Endothelial cell of umbilical vein (primary cell): ENCODE measurements around the gene GHRH. TPM values are rescaled to one million over a fixed set of nuclear protein-coding genes. Genes with fewer than 3 reads are reported as not detected.

ENCODE experiments used
- BruUV-seq: library from RNA; stranded (reverse); fragments of 400-500 nt; replicated peaks from 2 replicates; lab custom pipeline; 2021; lab: Mats Ljungman, UMichigan
- CTCF ChIA-PET: fragments of 300-600, 350-600 bp; sonication (Branson Sonifier 250); formaldehyde crosslinking; loops from one replicate; lab custom pipeline; 2021; ENCODE audit warnings: antibody characterized with exemption, inconsistent platforms; lab: Charles Lee
- POLR2A ChIA-PET: fragments of 300-600, 350-600 bp; sonication (Branson Sonifier 250); formaldehyde crosslinking; loops from one replicate; lab custom pipeline; 2021; ENCODE audit warnings: antibody characterized with exemption, inconsistent platforms; lab: Charles Lee
- DNase-seq: peaks from one replicate; pipeline ENCODE4 v3.0.0-alpha.2; 2011; ENCODE audit warnings: low read depth, low spot score
- FAIRE-seq: peaks from 2 replicates; lab custom pipeline; 2011; peaks lifted over from hg19 to GRCh38; lab: Jason Lieb, UNC
- H2AFZ ChIP-seq: 2 replicates; pipeline ENCODE4 v1.6.0; 2012; ENCODE audit warnings: low read depth, low read length, control low read depth, inconsistent platforms
- H3K27ac ChIP-seq: 2 replicates; pipeline ENCODE4 v1.5.1; 2011; ENCODE audit warnings: low read depth, mild to moderate bottlenecking, control low read depth, low read length, moderate library complexity; ENCODE audit not compliant: insufficient read depth
- H3K27me3 ChIP-seq, 2 experiments: 2 replicates each; pipeline versions ENCODE4 v1.6.0 to v1.6.1; 2011; ENCODE audit warnings: low read length in 2 of 2, mixed read lengths in 1 of 2; ENCODE audit not compliant: control insufficient read depth in 2 of 2, insufficient read depth in 2 of 2
- H3K36me3 ChIP-seq, 2 experiments: 2 replicates in 1 of 2; 3 replicates in 1 of 2; pipeline ENCODE4 v1.5.1; 2011; ENCODE audit warnings: low read length in 2 of 2, mild to moderate bottlenecking in 1 of 2, moderate library complexity in 1 of 2; ENCODE audit not compliant: control insufficient read depth in 2 of 2, insufficient read depth in 2 of 2; ENCODE audit errors: extremely low read depth in 1 of 2
- H3K4me1 ChIP-seq: 3 replicates; pipeline ENCODE4 v1.5.1; 2011; ENCODE audit warnings: mild to moderate bottlenecking, low read length; ENCODE audit not compliant: control insufficient read depth, insufficient read depth; ENCODE audit errors: extremely low read depth
- H3K4me2 ChIP-seq: 2 replicates; pipeline ENCODE4 v1.6.1; 2011; ENCODE audit warnings: low read length, control low read depth, mixed read lengths; ENCODE audit not compliant: insufficient read depth
- H3K4me3 ChIP-seq, 3 experiments: fragments of 200-600 bp in 1 of 3; sonication (generic), shearing (Covaris generic) in 1 of 3; replicated peaks in 1 of 3; 2 replicates each; pipeline ENCODE4 v1.5.1; 2011 to 2016; ENCODE audit warnings: control low read depth in 3 of 3, low read length in 3 of 3, mild to moderate bottlenecking in 2 of 3, inconsistent platforms in 1 of 3, low read depth in 1 of 3, moderate library complexity in 1 of 3; ENCODE audit not compliant: insufficient read depth in 1 of 3
- H3K79me2 ChIP-seq: 2 replicates; pipeline ENCODE4 v1.6.0; 2012; ENCODE audit warnings: low read length, inconsistent platforms; ENCODE audit not compliant: control insufficient read depth, insufficient read depth
- H3K9ac ChIP-seq: replicated peaks from 2 replicates; pipeline ENCODE3; 2011; ENCODE audit warnings: low read length, control low read depth; ENCODE audit not compliant: insufficient read depth; ENCODE audit errors: extremely low read depth
- H3K9me1 ChIP-seq: replicated peaks from 3 replicates; pipeline ENCODE4 v1.6.0; 2011; ENCODE audit warnings: mild to moderate bottlenecking, low read length; ENCODE audit not compliant: control insufficient read depth, insufficient read depth; ENCODE audit errors: extremely low read depth
- H3K9me3 ChIP-seq: replicated peaks from 2 replicates; pipeline ENCODE4 v1.5.1; 2012; ENCODE audit warnings: low read length, inconsistent platforms; ENCODE audit not compliant: control insufficient read depth, insufficient read depth
- H4K20me1 ChIP-seq: replicated peaks from 2 replicates; pipeline ENCODE3; 2011; ENCODE audit warnings: mild to moderate bottlenecking, low read length; ENCODE audit not compliant: control insufficient read depth, insufficient read depth; ENCODE audit errors: extremely low read depth
- CTCF ChIP-seq, 2 donors: IDR thresholded peaks; 1 replicate in 1 of 2; 2 replicates in 1 of 2; pipeline ENCODE4 v1.5.1; 2011; ENCODE audit warnings: low read length in 2 of 2, mild to moderate bottlenecking in 2 of 2, moderate library complexity in 2 of 2, control low read depth in 1 of 2, inconsistent platforms in 1 of 2, low read depth in 1 of 2; ENCODE audit not compliant: insufficient read depth in 1 of 2; ENCODE audit errors: extremely low read depth in 1 of 2
- EZH2 ChIP-seq: IDR thresholded peaks from 2 replicates; pipeline ENCODE4 v1.6.1; 2012; ENCODE audit warnings: borderline replicate concordance, low read depth, mild to moderate bottlenecking, moderate library complexity, low read length, inconsistent platforms; ENCODE audit not compliant: severe bottlenecking
- FOS ChIP-seq: IDR thresholded peaks from 2 replicates; pipeline ENCODE4 v1.6.1; 2011; ENCODE audit warnings: mild to moderate bottlenecking, low read length, moderate library complexity, borderline replicate concordance; ENCODE audit not compliant: insufficient read depth
- GATA2 ChIP-seq: IDR thresholded peaks from 2 replicates; pipeline ENCODE4 v1.7.0; 2011; ENCODE audit warnings: low read depth, mild to moderate bottlenecking, moderate library complexity, mixed read lengths, low read length; ENCODE audit not compliant: insufficient read length, insufficient read depth
- JUN ChIP-seq: IDR thresholded peaks from 2 replicates; pipeline ENCODE4 v1.6.1; 2011; ENCODE audit warnings: borderline replicate concordance, low read depth; ENCODE audit not compliant: insufficient read length, insufficient read depth
- MAX ChIP-seq: IDR thresholded peaks from 2 replicates; pipeline ENCODE4 v1.6.1; 2011; ENCODE audit not compliant: insufficient read depth, insufficient read length
- MYC ChIP-seq: IDR thresholded peaks from one replicate; pipeline ENCODE4 v1.6.1; 2011; ENCODE audit warnings: mild to moderate bottlenecking, low read depth, low read length
- POLR2A ChIP-seq: IDR thresholded peaks from 2 replicates; pipeline ENCODE4 v1.6.1; 2012; ENCODE audit warnings: low read depth, mild to moderate bottlenecking, control low read depth, low read length
- POLR2AphosphoS5 ChIP-seq: IDR thresholded peaks from 2 replicates; pipeline ENCODE4 v1.6.1; 2012; ENCODE audit warnings: low read depth, mild to moderate bottlenecking, control low read depth, low read length, moderate library complexity; ENCODE audit not compliant: insufficient read depth
- dilution Hi-C: fragments of 300-500 bp; cut with MboI; formaldehyde crosslinking; loops from one replicate; pipeline ENCODE4 v1.15.0; 2019; ENCODE audit warnings: low sequenced_read_pairs; ENCODE audit not compliant: extremely low pct_ligation_motif_present
- intact Hi-C: fragments of 100-400 bp; cut with micrococcal nuclease; formaldehyde crosslinking; loops from one replicate; pipeline ENCODE4 v1.10.0; 2022
- polyA plus RNA-seq, 4 experiments: library from polyadenylated mRNA; depleted of rRNA in 3 of 4; stranded (reverse) in 3 of 4; unstranded in 1 of 4; fragments of >200 nt; gene quantifications; 2 replicates each; pipeline versions ENCODE4 v1.2.1 to v1.2.3, GENCODE V29; 2011 to 2012; ENCODE audit warnings: missing spikeins in 1 of 4
- total RNA-seq: library from RNA; stranded (reverse); gene quantifications from 2 replicates; pipeline ENCODE4 v1.2.3, GENCODE V29; 2021

Gene GHRH
- total and polyA plus RNA-seq, 2 donors (not counting 3 experiments of a cell fraction or from before 2014, with no cell fraction given) = not detected

GRCh38 chr20:37205130-37205529 lies 56.5 kb downstream of the GHRH start:
- dilution Hi-C loops = no loop called here
- CTCF ChIA-PET = interaction anchor here (2.2 to 2.6 kb wide), 2 partner anchors 10 to 14 kb away, joined by 10 read pairs; no protein-coding TSS in a partner anchor

More at GRCh38 chr20:37205130-37205529, 56.5 kb downstream of the GHRH start:
- Histone ChIP-seq H3K9ac (no peak overlapping the region), H3K9me1 (no peaks in the 10 kb centered on the region), H3K9me3 (no peaks in the 10 kb centered on the region), H2AFZ (no peak overlapping the region), H3K27me3 (no peaks in the 10 kb centered on the region), H3K79me2 (peaks cover 25% of the 10 kb centered on the region), H3K4me2 (no peak overlapping the region), H4K20me1 (peaks cover 2% of the 10 kb centered on the region), H3K36me3 (peaks cover 43 to 48% of the 10 kb centered on the region in 2 experiments), H3K4me1 (no peaks in the 10 kb centered on the region), H3K4me3 (no peak overlapping the region), H3K27ac (no peak overlapping the region)
- intact Hi-C loops = no loop called here
- DNase-seq (no peak), FAIRE-seq (no peak)
- no TSS peak for BruUV-seq
- no peak for TF ChIP-seq GATA2
- TF ChIP-seq EZH2 = no peak
- no peak for TF ChIP-seq JUN
- no peak for TF ChIP-seq MYC
- no peak for TF ChIP-seq CTCF (IDR thresholded peaks at IDR 0.05; ENCODE audit: extremely low read depth in 1 of 2, insufficient read depth in 1 of 2, low read depth in 1 of 2, low read length in 2 of 2)
- TF ChIP-seq POLR2AphosphoS5 = no peak
- TF ChIP-seq MAX = no peak
- no peak for TF ChIP-seq POLR2A
- TF ChIP-seq FOS = no peak
- POLR2A ChIA-PET = no interaction called here
